Liver (tissue), 9 donors: ENCODE results near the gene PLEKHH2. TPM values are rescaled to one million over a fixed set of nuclear protein-coding genes. Genes with fewer than 3 reads are reported as not detected.

Experiments used
- DNase-seq: peaks from one replicate; pipeline ENCODE4 v3.0.0-alpha.2; 2017; ENCODE audit warnings: low spot score
- H3K27ac ChIP-seq, 2 donors: one replicate each; pipeline ENCODE4 v1.7.0; 2013; ENCODE audit warnings: inconsistent platforms in 2 of 2, low read length in 2 of 2, control low read depth in 1 of 2, low read depth in 1 of 2, mild to moderate bottlenecking in 1 of 2
- H3K27me3 ChIP-seq, 4 donors: one replicate each; pipeline versions ENCODE4 v1.6.1 to v1.7.0; 2013; ENCODE audit warnings: low read length in 3 of 4, inconsistent platforms in 1 of 4, mild to moderate bottlenecking in 1 of 4, moderate library complexity in 1 of 4; ENCODE audit not compliant: control insufficient read depth in 4 of 4, insufficient read depth in 4 of 4
- H3K36me3 ChIP-seq, 4 donors: one replicate each; pipeline versions ENCODE4 v1.6.1 to v1.7.0; 2013; ENCODE audit warnings: low read length in 3 of 4, mild to moderate bottlenecking in 3 of 4, low read depth in 1 of 4, moderate library complexity in 1 of 4; ENCODE audit not compliant: control insufficient read depth in 4 of 4, insufficient read depth in 3 of 4
- H3K4me1 ChIP-seq, 4 donors: one replicate each; pipeline versions ENCODE4 v1.6.1 to v1.7.0; 2013; ENCODE audit warnings: low read length in 3 of 4, mild to moderate bottlenecking in 3 of 4, moderate library complexity in 1 of 4; ENCODE audit not compliant: control insufficient read depth in 4 of 4, insufficient read depth in 4 of 4
- H3K4me3 ChIP-seq, 3 donors: one replicate each; pipeline versions ENCODE4 v1.6.1 to v1.7.0; 2013; ENCODE audit warnings: low read length in 3 of 3, control low read depth in 1 of 3, low read depth in 1 of 3, mild to moderate bottlenecking in 1 of 3
- H3K9ac ChIP-seq, 2 donors: one replicate each; pipeline ENCODE4 v1.7.0; 2013; ENCODE audit warnings: low read length in 2 of 2, mild to moderate bottlenecking in 2 of 2, moderate library complexity in 2 of 2, control low read depth in 1 of 2, low read depth in 1 of 2
- H3K9me3 ChIP-seq, 4 donors: one replicate each; pipeline versions ENCODE4 v1.6.1 to v1.7.0; 2013; ENCODE audit warnings: low read length in 3 of 4; ENCODE audit not compliant: control insufficient read depth in 4 of 4
- ATF3 ChIP-seq: IDR thresholded peaks from 2 replicates; pipeline ENCODE4 v1.6.1; 2016; ENCODE audit warnings: antibody characterized with exemption
- EGR1 ChIP-seq, 2 donors: IDR thresholded peaks; 2 replicates each; pipeline ENCODE4 v1.6.1; 2016 to 2018; ENCODE audit warnings: antibody characterized with exemption in 2 of 2, low read depth in 2 of 2
- FOXA1 ChIP-seq: IDR thresholded peaks from 2 replicates; pipeline ENCODE4 v1.6.1; 2016; ENCODE audit warnings: antibody characterized with exemption
- FOXA2 ChIP-seq: IDR thresholded peaks from 2 replicates; pipeline ENCODE4 v1.6.1; 2016; ENCODE audit warnings: antibody characterized with exemption
- GABPA ChIP-seq, 2 donors: IDR thresholded peaks in 1 of 2; conservative IDR thresholded peaks in 1 of 2; 2 replicates each; pipeline ENCODE4 v1.6.1; 2016; ENCODE audit warnings: antibody characterized with exemption in 2 of 2, mild to moderate bottlenecking in 1 of 2, moderate library complexity in 1 of 2
- HNF4A ChIP-seq, 2 donors: conservative IDR thresholded peaks; 2 replicates each; pipeline ENCODE4 v1.6.1; 2016; ENCODE audit warnings: antibody characterized with exemption in 2 of 2, mild to moderate bottlenecking in 2 of 2
- HNF4G ChIP-seq: IDR thresholded peaks from 2 replicates; pipeline ENCODE4 v1.6.1; 2016; ENCODE audit warnings: antibody characterized with exemption
- JUND ChIP-seq, 2 donors: IDR thresholded peaks; 2 replicates each; pipeline ENCODE4 v1.6.1; 2016; ENCODE audit warnings: antibody characterized with exemption in 2 of 2
- MAX ChIP-seq: IDR thresholded peaks from 2 replicates; pipeline ENCODE4 v1.6.1; 2016; ENCODE audit warnings: antibody characterized with exemption
- NR2F2 ChIP-seq: IDR thresholded peaks from 2 replicates; pipeline ENCODE4 v1.6.1; 2016; ENCODE audit warnings: antibody characterized with exemption
- RAD21 ChIP-seq, 2 donors: IDR thresholded peaks; 2 replicates each; pipeline ENCODE4 v1.6.1; 2016; ENCODE audit warnings: antibody characterized with exemption in 2 of 2, mild to moderate bottlenecking in 2 of 2
- REST ChIP-seq: IDR thresholded peaks from 2 replicates; pipeline ENCODE4 v1.6.1; 2016; ENCODE audit warnings: antibody characterized with exemption, mild to moderate bottlenecking
- RXRA ChIP-seq, 2 donors: IDR thresholded peaks; 2 replicates each; pipeline ENCODE4 v1.6.1; 2017 to 2018; ENCODE audit warnings: antibody characterized with exemption in 2 of 2, mild to moderate bottlenecking in 1 of 2
- SP1 ChIP-seq: IDR thresholded peaks from 2 replicates; pipeline ENCODE4 v1.6.1; 2018; ENCODE audit warnings: antibody characterized with exemption, mild to moderate bottlenecking
- TAF1 ChIP-seq: conservative IDR thresholded peaks from 2 replicates; pipeline ENCODE4 v1.6.1; 2016; ENCODE audit warnings: antibody characterized with exemption, mild to moderate bottlenecking
- YY1 ChIP-seq: IDR thresholded peaks from 2 replicates; pipeline ENCODE4 v1.6.1; 2016; ENCODE audit warnings: antibody characterized with exemption, mild to moderate bottlenecking
- ZBTB33 ChIP-seq: IDR thresholded peaks from 2 replicates; pipeline ENCODE4 v1.6.1; 2016; ENCODE audit warnings: antibody characterized with exemption
- WGBS: extraction: QIAGEN DNeasy Blood & Tissue Kit; methylation state at CpG from one replicate; pipeline ENCODE4 v1.1.7; 2013; 5-methylcytosine and 5-hydroxymethylcytosine counted together
- polyA plus RNA-seq, 2 donors: library from polyadenylated mRNA; stranded (reverse) in 1 of 2; unstranded in 1 of 2; fragments of 200-250 nt in 1 of 2; fragments of >200 nt in 1 of 2; fragmentation: Nextera tagmentation in 1 of 2; extraction: Ambion mirVana in 1 of 2; gene quantifications; one replicate each; pipeline versions ENCODE4 v1.2.1 to v1.2.3, GENCODE V29; 2013 to 2015
- total RNA-seq, 2 donors: library from RNA; depleted of rRNA; stranded (reverse); fragments of >200 nt; gene quantifications; one replicate each; pipeline ENCODE4 v1.2.3, GENCODE V29; 2014
- TF ChIP-seq, protein P1 (sequence below): fragments of 150-350 bp; IDR thresholded peaks from 2 replicates; pipeline ENCODE4 v1.5.1; 2017; ENCODE audit warnings: improper control_type of control experiment, low read depth, low read length; ENCODE audit not compliant: missing input control
- donor health status: healthy.
- donor health status: healthy.
- donor health status: healthy.
- donor health status: healthy.
- donor health status: healthy.

PLEKHH2 gene
- total and polyA plus RNA-seq, 4 donors: 0.51 to 3.8 (median 1.0) TPM

DNA sequence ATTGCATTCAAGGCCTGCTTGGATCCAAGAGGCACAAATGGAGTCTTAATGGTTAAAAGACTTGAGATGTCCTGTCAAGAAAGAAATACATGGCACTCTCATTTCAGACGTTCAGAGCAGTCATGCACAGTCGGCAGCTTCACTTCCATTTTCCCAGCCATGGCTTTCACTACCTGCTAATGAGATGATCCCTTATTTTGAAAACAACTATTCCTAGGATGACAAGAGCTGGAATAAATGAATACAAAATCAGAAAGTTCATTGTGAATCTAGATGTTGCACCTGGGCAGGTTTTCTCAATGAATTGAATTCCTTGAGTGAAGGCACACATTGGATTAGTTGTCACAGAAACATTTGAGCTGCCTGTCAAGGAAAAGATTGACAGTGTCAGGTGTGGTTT, 175.9 kb downstream of the PLEKHH2 start:
- H3K4me1 ChIP-seq: peaks cover 4 to 31% (median 17%) of the 10 kb centered on the region in 4 donors
- no peak overlapping the region for H3K4me3 ChIP-seq
- H3K9me3 ChIP-seq: no peaks in the 10 kb centered on the region
- H3K9ac ChIP-seq: no peak overlapping the region
- 59% methylated on average over 2 of the region's 2 CpGs for WGBS
- no peaks in the 10 kb centered on the region for H3K27me3 ChIP-seq
- TF ChIP-seq NR2F2: no peak
- TF ChIP-seq MAX: no peak
- no peak for TF ChIP-seq YY1
- no peak for TF ChIP-seq GABPA (IDR thresholded peaks at IDR 0.05 in 1 of 2, conservative IDR thresholded peaks at IDR 0.05 in 1 of 2)
- TF ChIP-seq, protein P1, sequence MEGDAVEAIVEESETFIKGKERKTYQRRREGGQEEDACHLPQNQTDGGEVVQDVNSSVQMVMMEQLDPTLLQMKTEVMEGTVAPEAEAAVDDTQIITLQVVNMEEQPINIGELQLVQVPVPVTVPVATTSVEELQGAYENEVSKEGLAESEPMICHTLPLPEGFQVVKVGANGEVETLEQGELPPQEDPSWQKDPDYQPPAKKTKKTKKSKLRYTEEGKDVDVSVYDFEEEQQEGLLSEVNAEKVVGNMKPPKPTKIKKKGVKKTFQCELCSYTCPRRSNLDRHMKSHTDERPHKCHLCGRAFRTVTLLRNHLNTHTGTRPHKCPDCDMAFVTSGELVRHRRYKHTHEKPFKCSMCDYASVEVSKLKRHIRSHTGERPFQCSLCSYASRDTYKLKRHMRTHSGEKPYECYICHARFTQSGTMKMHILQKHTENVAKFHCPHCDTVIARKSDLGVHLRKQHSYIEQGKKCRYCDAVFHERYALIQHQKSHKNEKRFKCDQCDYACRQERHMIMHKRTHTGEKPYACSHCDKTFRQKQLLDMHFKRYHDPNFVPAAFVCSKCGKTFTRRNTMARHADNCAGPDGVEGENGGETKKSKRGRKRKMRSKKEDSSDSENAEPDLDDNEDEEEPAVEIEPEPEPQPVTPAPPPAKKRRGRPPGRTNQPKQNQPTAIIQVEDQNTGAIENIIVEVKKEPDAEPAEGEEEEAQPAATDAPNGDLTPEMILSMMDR: no peak
- TF ChIP-seq ATF3: no peak
- no peak for TF ChIP-seq RXRA (IDR thresholded peaks at IDR 0.05)
- no peak for TF ChIP-seq HNF4A (conservative IDR thresholded peaks at IDR 0.05)
- TF ChIP-seq FOXA1: no peak
- no peak for TF ChIP-seq REST
- TF ChIP-seq RAD21 (IDR thresholded peaks at IDR 0.05): no peak
- TF ChIP-seq EGR1 (IDR thresholded peaks at IDR 0.05; ENCODE audit: low read depth in 2 of 2): no peak
- no peak for TF ChIP-seq SP1
- no peak for TF ChIP-seq FOXA2
- TF ChIP-seq ZBTB33: no peak
- TF ChIP-seq TAF1: no peak
- no peak for TF ChIP-seq JUND (IDR thresholded peaks at IDR 0.05)
- no peak for TF ChIP-seq HNF4G
- peaks cover 0 to 16% (median 6%) of the 10 kb centered on the region in 4 donors for H3K36me3 ChIP-seq
- no peak for DNase-seq
- H3K27ac ChIP-seq: no peak overlapping the region
